Colonic mucosa (tissue), 4 donors: ENCODE data around the gene SLC29A3. TPM values are rescaled to one million over a fixed set of nuclear protein-coding genes. Genes with fewer than 3 reads are reported as not detected.

Experiments used
- DNase-seq: peaks from one replicate; pipeline ENCODE4 v3.0.0-alpha.2; 2020
- H3K27ac ChIP-seq: fragments of 200-600 bp; one replicate; pipeline ENCODE4 v1.8.0; 2021
- H3K27me3 ChIP-seq: fragments of 200-600 bp; one replicate; pipeline ENCODE4 v1.8.0; 2021
- H3K36me3 ChIP-seq: fragments of 200-600 bp; one replicate; pipeline ENCODE4 v1.8.0; 2021
- H3K4me1 ChIP-seq: fragments of 200-600 bp; one replicate; pipeline ENCODE4 v1.8.0; 2021; ENCODE audit warnings: mild to moderate bottlenecking
- H3K4me3 ChIP-seq: fragments of 200-600 bp; one replicate; pipeline ENCODE4 v1.8.0; 2021
- H3K9ac ChIP-seq, 2 donors: one replicate each; pipeline ENCODE4 v1.7.0; 2013; ENCODE audit warnings: control low read depth in 2 of 2, low read depth in 2 of 2, low read length in 2 of 2
- H3K9me3 ChIP-seq: fragments of 200-600 bp; one replicate; pipeline ENCODE4 v1.8.0; 2021
- intact Hi-C: fragments of 100-400 bp; cut with DNase I; formaldehyde crosslinking; loops from one replicate; pipeline ENCODE4 v1.14.1; 2022
- total RNA-seq, 2 donors: library from RNA; stranded (reverse); fragmentation: NEBNext Ultra II Directional in 1 of 2; extraction: Animal tissue kit (Norgen Biotek cat#: 25700) in 1 of 2; gene quantifications; one replicate each; pipeline ENCODE4 v1.2.1, GENCODE V29; 2021
- TF ChIP-seq, protein P1 (sequence below): fragments of 200-600 bp; IDR thresholded peaks from one replicate; pipeline ENCODE4 v1.8.0; 2022; ENCODE audit warnings: antibody characterized with exemption, mild to moderate bottlenecking
- donor health status: healthy.
- donor health status: DM: no; HTN: no; CAD: no.
- donor health status: DM: no; HTN: no; CAD: no.

The SLC29A3 gene
- total RNA-seq, 2 donors from 2014 or later, result 3.8 to 6.5 TPM

DNA sequence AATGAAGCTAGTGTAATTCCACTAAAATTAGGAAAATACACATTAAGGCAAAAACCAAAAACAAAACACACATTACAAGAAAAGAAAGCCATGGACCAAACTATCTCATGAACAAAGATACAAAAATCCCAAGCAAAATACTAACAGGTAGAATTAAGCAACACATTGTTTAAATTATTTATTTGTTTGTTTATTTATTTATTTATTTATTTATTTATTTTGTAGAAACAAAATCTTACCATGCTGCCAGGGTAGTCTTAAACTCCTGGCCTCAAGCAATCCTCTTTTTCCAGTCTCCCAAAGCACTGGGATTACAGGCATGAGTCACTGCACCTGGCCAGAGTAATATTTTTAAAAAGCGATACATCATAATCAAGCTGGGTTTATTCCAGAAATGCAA lies 6.8 kb upstream of the SLC29A3 start:
- no peak for DNase-seq
- Histone ChIP-seq H3K27ac (no peak overlapping the region), H3K9me3 (no peaks in the 10 kb centered on the region), H3K4me1 (no peaks in the 10 kb centered on the region), H3K4me3 (no peak overlapping the region), H3K9ac (no peak overlapping the region), H3K36me3 (no peaks in the 10 kb centered on the region), H3K27me3 (no peaks in the 10 kb centered on the region)
- intact Hi-C loops, result loop anchor here (5.0 kb wide), 3 partner anchors 395 to 585 kb away; no protein-coding TSS in a partner anchor
- TF ChIP-seq, protein P1, sequence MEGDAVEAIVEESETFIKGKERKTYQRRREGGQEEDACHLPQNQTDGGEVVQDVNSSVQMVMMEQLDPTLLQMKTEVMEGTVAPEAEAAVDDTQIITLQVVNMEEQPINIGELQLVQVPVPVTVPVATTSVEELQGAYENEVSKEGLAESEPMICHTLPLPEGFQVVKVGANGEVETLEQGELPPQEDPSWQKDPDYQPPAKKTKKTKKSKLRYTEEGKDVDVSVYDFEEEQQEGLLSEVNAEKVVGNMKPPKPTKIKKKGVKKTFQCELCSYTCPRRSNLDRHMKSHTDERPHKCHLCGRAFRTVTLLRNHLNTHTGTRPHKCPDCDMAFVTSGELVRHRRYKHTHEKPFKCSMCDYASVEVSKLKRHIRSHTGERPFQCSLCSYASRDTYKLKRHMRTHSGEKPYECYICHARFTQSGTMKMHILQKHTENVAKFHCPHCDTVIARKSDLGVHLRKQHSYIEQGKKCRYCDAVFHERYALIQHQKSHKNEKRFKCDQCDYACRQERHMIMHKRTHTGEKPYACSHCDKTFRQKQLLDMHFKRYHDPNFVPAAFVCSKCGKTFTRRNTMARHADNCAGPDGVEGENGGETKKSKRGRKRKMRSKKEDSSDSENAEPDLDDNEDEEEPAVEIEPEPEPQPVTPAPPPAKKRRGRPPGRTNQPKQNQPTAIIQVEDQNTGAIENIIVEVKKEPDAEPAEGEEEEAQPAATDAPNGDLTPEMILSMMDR, result no peak

DNA sequence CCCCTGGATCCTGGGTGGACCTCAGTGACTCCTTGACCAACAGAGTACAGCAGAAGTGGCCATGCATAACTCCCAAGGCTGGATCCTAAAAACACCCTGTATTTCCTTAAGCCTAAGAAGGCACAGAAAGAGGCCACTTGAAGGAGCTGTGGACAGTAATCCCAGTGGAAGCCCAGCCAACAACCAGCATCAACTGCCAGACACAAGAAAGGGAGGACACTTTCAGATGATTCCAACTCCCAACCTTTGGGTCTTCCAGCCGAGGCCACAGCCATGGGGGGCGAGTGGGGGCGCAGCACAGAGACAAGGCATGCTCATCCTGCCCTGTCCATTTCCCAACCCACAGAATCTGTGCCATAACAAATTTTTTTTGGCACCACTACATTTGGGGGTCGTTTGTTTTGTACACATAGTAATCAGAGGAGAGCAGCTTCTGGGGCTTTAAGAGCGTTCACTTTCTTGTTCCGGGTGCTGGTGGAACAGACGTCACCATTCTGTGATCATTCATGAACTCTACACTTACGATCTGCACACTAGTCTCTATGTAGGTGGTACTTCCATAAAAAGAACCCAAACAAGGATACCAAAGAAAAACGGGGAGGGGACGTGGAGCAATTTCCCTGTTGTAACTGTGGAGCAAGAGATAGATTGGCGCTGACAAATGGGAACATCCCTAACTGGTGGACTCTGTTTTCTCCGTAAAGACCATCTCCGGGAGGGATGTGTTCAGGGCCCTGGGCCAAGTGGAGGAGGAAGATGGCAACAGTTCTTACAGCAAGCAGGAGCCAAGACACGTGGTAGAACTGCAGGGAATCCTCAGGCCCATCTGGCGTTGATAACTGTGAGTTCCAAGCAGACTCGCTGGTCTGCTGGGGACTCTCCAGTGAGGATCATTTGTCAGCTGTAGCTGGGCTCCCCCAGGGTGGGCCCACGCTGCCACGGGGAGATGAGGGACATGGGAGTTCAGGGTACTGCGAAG lies 6.0 kb upstream of the SLC29A3 start:
- intact Hi-C loops, result loop anchor here (5.0 kb wide), 3 partner anchors 394 to 584 kb away; no protein-coding TSS in a partner anchor
- H3K36me3 ChIP-seq, result no peaks in the 10 kb centered on the region
- H3K9me3 ChIP-seq, result no peaks in the 10 kb centered on the region
- no peaks in the 10 kb centered on the region for H3K4me1 ChIP-seq
- H3K4me3 ChIP-seq, result no peak overlapping the region
- no peak overlapping the region for H3K27ac ChIP-seq
- DNase-seq, result peak; percentile 50
- TF ChIP-seq, protein P1, result no peak
- H3K9ac ChIP-seq, result no peak overlapping the region
- H3K27me3 ChIP-seq, result no peaks in the 10 kb centered on the region

DNA sequence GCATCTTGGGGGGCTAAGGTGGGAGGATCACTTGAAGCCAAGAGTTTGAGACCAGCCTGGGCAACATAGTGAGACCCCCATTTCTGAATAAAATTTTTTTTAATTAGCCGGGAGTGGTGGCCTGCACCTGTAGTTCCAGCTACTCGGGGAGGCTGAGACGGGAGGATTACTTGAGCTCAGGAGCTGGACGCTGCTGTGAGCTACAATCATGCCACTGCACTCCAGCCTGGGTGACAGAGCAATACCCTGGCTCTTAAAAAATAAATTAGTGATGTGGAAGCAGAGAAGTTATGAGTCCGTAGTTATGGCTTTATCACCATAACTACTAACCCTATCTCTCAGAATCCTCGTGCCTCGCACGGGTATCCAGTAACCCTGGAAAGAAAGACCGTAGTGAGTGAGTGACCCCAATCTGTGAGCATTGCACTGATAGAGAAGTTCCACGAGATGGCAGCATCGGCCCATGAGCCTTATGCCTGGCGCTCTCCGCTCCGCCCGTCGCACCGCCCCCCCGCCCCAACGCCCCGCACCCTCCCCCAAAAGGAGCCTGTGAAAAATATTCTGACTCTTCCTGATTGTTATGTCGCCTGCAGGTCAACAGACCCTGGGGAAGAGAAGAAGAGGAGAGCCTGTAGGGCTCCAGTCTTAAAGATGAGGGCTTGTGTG lies 4.9 kb upstream of the SLC29A3 start:
- H3K9me3 ChIP-seq, result no peaks in the 10 kb centered on the region
- no peak for DNase-seq
- H3K27ac ChIP-seq, result no peak overlapping the region
- intact Hi-C loops, result loop anchor here (2.0 to 5.0 kb wide), 4 partner anchors 257 to 583 kb away; no protein-coding TSS in a partner anchor
- no peaks in the 10 kb centered on the region for H3K27me3 ChIP-seq
- no peak overlapping the region for H3K9ac ChIP-seq
- TF ChIP-seq, protein P1, result peak; percentile 87
- no peaks in the 10 kb centered on the region for H3K4me1 ChIP-seq
- peak overlapping the region; percentile 10 for H3K4me3 ChIP-seq
- H3K36me3 ChIP-seq, result no peaks in the 10 kb centered on the region

DNA sequence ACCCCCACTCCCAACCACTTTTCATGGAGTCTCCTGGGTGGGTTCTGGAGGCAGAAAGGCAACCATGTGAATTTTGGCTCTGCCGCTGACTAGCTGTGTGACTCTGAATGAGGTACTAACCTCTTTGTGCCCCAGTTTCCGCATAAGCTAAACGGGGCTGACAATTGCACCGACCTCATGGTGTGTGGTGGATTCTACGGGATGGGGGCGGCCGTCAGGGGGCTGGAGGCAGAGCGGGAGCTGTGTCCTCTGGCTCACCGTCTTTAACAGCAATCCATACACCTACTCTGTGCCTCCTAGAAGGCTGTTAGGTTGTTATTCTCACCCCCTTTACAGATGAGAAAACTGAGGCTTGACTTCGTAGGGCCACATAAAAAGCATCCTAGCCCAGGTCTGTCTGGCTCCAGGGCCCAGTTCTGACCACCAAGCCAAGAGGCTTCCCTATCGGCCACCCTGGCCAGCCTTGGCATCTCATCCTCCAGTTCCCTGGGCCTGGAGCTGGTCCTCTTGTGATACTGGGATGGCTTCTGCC lies 4.3 kb upstream of the SLC29A3 start:
- no peaks in the 10 kb centered on the region for H3K27me3 ChIP-seq
- peaks cover 2% of the 10 kb centered on the region for H3K4me1 ChIP-seq
- TF ChIP-seq, protein P1, result no peak
- H3K9me3 ChIP-seq, result no peaks in the 10 kb centered on the region
- H3K4me3 ChIP-seq, result peak overlapping the region; percentile 10
- no peak overlapping the region for H3K27ac ChIP-seq
- intact Hi-C loops, result loop anchor here (2.0 to 5.0 kb wide), 5 partner anchors 63 to 583 kb away; no protein-coding TSS in a partner anchor
- no peak for DNase-seq
- H3K9ac ChIP-seq, result no peak overlapping the region
- H3K36me3 ChIP-seq, result no peaks in the 10 kb centered on the region
